Endothelial cell of umbilical vein (primary cell): Measurements from ENCODE around the gene CNTNAP4. TPM values are rescaled to one million over a fixed set of nuclear protein-coding genes. Genes with fewer than 3 reads are reported as not detected.

Source experiments
- BruUV-seq: library from RNA; stranded (reverse); fragments of 400-500 nt; replicated peaks from 2 replicates; lab custom pipeline; 2021; lab: Mats Ljungman, UMichigan
- CTCF ChIA-PET: fragments of 300-600, 350-600 bp; sonication (Branson Sonifier 250); formaldehyde crosslinking; loops from one replicate; lab custom pipeline; 2021; ENCODE audit warnings: antibody characterized with exemption, inconsistent platforms; lab: Charles Lee
- POLR2A ChIA-PET: fragments of 300-600, 350-600 bp; sonication (Branson Sonifier 250); formaldehyde crosslinking; loops from one replicate; lab custom pipeline; 2021; ENCODE audit warnings: antibody characterized with exemption, inconsistent platforms; lab: Charles Lee
- DNase-seq: peaks from one replicate; pipeline ENCODE4 v3.0.0-alpha.2; 2011; ENCODE audit warnings: low read depth, low spot score
- FAIRE-seq: peaks from 2 replicates; lab custom pipeline; 2011; peaks lifted over from hg19 to GRCh38; lab: Jason Lieb, UNC
- H2AFZ ChIP-seq: 2 replicates; pipeline ENCODE4 v1.6.0; 2012; ENCODE audit warnings: low read depth, low read length, control low read depth, inconsistent platforms
- H3K27ac ChIP-seq: 2 replicates; pipeline ENCODE4 v1.5.1; 2011; ENCODE audit warnings: low read depth, mild to moderate bottlenecking, control low read depth, low read length, moderate library complexity; ENCODE audit not compliant: insufficient read depth
- H3K27me3 ChIP-seq, 2 experiments: 2 replicates each; pipeline versions ENCODE4 v1.6.0 to v1.6.1; 2011; ENCODE audit warnings: low read length in 2 of 2, mixed read lengths in 1 of 2; ENCODE audit not compliant: control insufficient read depth in 2 of 2, insufficient read depth in 2 of 2
- H3K36me3 ChIP-seq, 2 experiments: 2 replicates in 1 of 2; 3 replicates in 1 of 2; pipeline ENCODE4 v1.5.1; 2011; ENCODE audit warnings: low read length in 2 of 2, mild to moderate bottlenecking in 1 of 2, moderate library complexity in 1 of 2; ENCODE audit not compliant: control insufficient read depth in 2 of 2, insufficient read depth in 2 of 2; ENCODE audit errors: extremely low read depth in 1 of 2
- H3K4me1 ChIP-seq: 3 replicates; pipeline ENCODE4 v1.5.1; 2011; ENCODE audit warnings: mild to moderate bottlenecking, low read length; ENCODE audit not compliant: control insufficient read depth, insufficient read depth; ENCODE audit errors: extremely low read depth
- H3K4me2 ChIP-seq: 2 replicates; pipeline ENCODE4 v1.6.1; 2011; ENCODE audit warnings: low read length, control low read depth, mixed read lengths; ENCODE audit not compliant: insufficient read depth
- H3K4me3 ChIP-seq, 3 experiments: fragments of 200-600 bp in 1 of 3; sonication (generic), shearing (Covaris generic) in 1 of 3; replicated peaks in 1 of 3; 2 replicates each; pipeline ENCODE4 v1.5.1; 2011 to 2016; ENCODE audit warnings: control low read depth in 3 of 3, low read length in 3 of 3, mild to moderate bottlenecking in 2 of 3, inconsistent platforms in 1 of 3, low read depth in 1 of 3, moderate library complexity in 1 of 3; ENCODE audit not compliant: insufficient read depth in 1 of 3
- H3K79me2 ChIP-seq: 2 replicates; pipeline ENCODE4 v1.6.0; 2012; ENCODE audit warnings: low read length, inconsistent platforms; ENCODE audit not compliant: control insufficient read depth, insufficient read depth
- H3K9ac ChIP-seq: replicated peaks from 2 replicates; pipeline ENCODE3; 2011; ENCODE audit warnings: low read length, control low read depth; ENCODE audit not compliant: insufficient read depth; ENCODE audit errors: extremely low read depth
- H3K9me1 ChIP-seq: replicated peaks from 3 replicates; pipeline ENCODE4 v1.6.0; 2011; ENCODE audit warnings: mild to moderate bottlenecking, low read length; ENCODE audit not compliant: control insufficient read depth, insufficient read depth; ENCODE audit errors: extremely low read depth
- H3K9me3 ChIP-seq: replicated peaks from 2 replicates; pipeline ENCODE4 v1.5.1; 2012; ENCODE audit warnings: low read length, inconsistent platforms; ENCODE audit not compliant: control insufficient read depth, insufficient read depth
- H4K20me1 ChIP-seq: replicated peaks from 2 replicates; pipeline ENCODE3; 2011; ENCODE audit warnings: mild to moderate bottlenecking, low read length; ENCODE audit not compliant: control insufficient read depth, insufficient read depth; ENCODE audit errors: extremely low read depth
- CTCF ChIP-seq, 2 donors: IDR thresholded peaks; 1 replicate in 1 of 2; 2 replicates in 1 of 2; pipeline ENCODE4 v1.5.1; 2011; ENCODE audit warnings: low read length in 2 of 2, mild to moderate bottlenecking in 2 of 2, moderate library complexity in 2 of 2, control low read depth in 1 of 2, inconsistent platforms in 1 of 2, low read depth in 1 of 2; ENCODE audit not compliant: insufficient read depth in 1 of 2; ENCODE audit errors: extremely low read depth in 1 of 2
- EZH2 ChIP-seq: IDR thresholded peaks from 2 replicates; pipeline ENCODE4 v1.6.1; 2012; ENCODE audit warnings: borderline replicate concordance, low read depth, mild to moderate bottlenecking, moderate library complexity, low read length, inconsistent platforms; ENCODE audit not compliant: severe bottlenecking
- FOS ChIP-seq: IDR thresholded peaks from 2 replicates; pipeline ENCODE4 v1.6.1; 2011; ENCODE audit warnings: mild to moderate bottlenecking, low read length, moderate library complexity, borderline replicate concordance; ENCODE audit not compliant: insufficient read depth
- GATA2 ChIP-seq: IDR thresholded peaks from 2 replicates; pipeline ENCODE4 v1.7.0; 2011; ENCODE audit warnings: low read depth, mild to moderate bottlenecking, moderate library complexity, mixed read lengths, low read length; ENCODE audit not compliant: insufficient read length, insufficient read depth
- JUN ChIP-seq: IDR thresholded peaks from 2 replicates; pipeline ENCODE4 v1.6.1; 2011; ENCODE audit warnings: borderline replicate concordance, low read depth; ENCODE audit not compliant: insufficient read length, insufficient read depth
- MAX ChIP-seq: IDR thresholded peaks from 2 replicates; pipeline ENCODE4 v1.6.1; 2011; ENCODE audit not compliant: insufficient read depth, insufficient read length
- MYC ChIP-seq: IDR thresholded peaks from one replicate; pipeline ENCODE4 v1.6.1; 2011; ENCODE audit warnings: mild to moderate bottlenecking, low read depth, low read length
- POLR2A ChIP-seq: IDR thresholded peaks from 2 replicates; pipeline ENCODE4 v1.6.1; 2012; ENCODE audit warnings: low read depth, mild to moderate bottlenecking, control low read depth, low read length
- POLR2AphosphoS5 ChIP-seq: IDR thresholded peaks from 2 replicates; pipeline ENCODE4 v1.6.1; 2012; ENCODE audit warnings: low read depth, mild to moderate bottlenecking, control low read depth, low read length, moderate library complexity; ENCODE audit not compliant: insufficient read depth
- dilution Hi-C: fragments of 300-500 bp; cut with MboI; formaldehyde crosslinking; loops from one replicate; pipeline ENCODE4 v1.15.0; 2019; ENCODE audit warnings: low sequenced_read_pairs; ENCODE audit not compliant: extremely low pct_ligation_motif_present
- intact Hi-C: fragments of 100-400 bp; cut with micrococcal nuclease; formaldehyde crosslinking; loops from one replicate; pipeline ENCODE4 v1.10.0; 2022
- polyA plus RNA-seq, 4 experiments: library from polyadenylated mRNA; depleted of rRNA in 3 of 4; stranded (reverse) in 3 of 4; unstranded in 1 of 4; fragments of >200 nt; gene quantifications; 2 replicates each; pipeline versions ENCODE4 v1.2.1 to v1.2.3, GENCODE V29; 2011 to 2012; ENCODE audit warnings: missing spikeins in 1 of 4
- total RNA-seq: library from RNA; stranded (reverse); gene quantifications from 2 replicates; pipeline ENCODE4 v1.2.3, GENCODE V29; 2021

CNTNAP4 gene
- total and polyA plus RNA-seq, 2 donors (not counting 3 experiments of a cell fraction or from before 2014, with no cell fraction given) = not detected

- no peak overlapping the region for H3K9ac ChIP-seq
- dilution Hi-C loops = no loop called here
- ChIA-PET CTCF (no interaction called here), POLR2A (no interaction called here)
- no peaks in the 10 kb centered on the region for H3K79me2 ChIP-seq
- no peak overlapping the region for H2AFZ ChIP-seq
- no peaks in the 10 kb centered on the region for H3K36me3 ChIP-seq
- H3K4me1 ChIP-seq = no peaks in the 10 kb centered on the region
- intact Hi-C loops = no loop called here
- DNase-seq (no peak), FAIRE-seq (no peak)
- TF ChIP-seq FOS = no peak
- no peak for TF ChIP-seq POLR2AphosphoS5
- TF ChIP-seq JUN = no peak
- no peaks in the 10 kb centered on the region for H4K20me1 ChIP-seq
- H3K4me2 ChIP-seq = no peak overlapping the region
- no peak overlapping the region for H3K27ac ChIP-seq
- no TSS peak for BruUV-seq
- H3K4me3 ChIP-seq = no peak overlapping the region
- no peaks in the 10 kb centered on the region for H3K9me1 ChIP-seq
- no peaks in the 10 kb centered on the region for H3K27me3 ChIP-seq
- H3K9me3 ChIP-seq = no peaks in the 10 kb centered on the region
Observed at GRCh38 chr16:76441391-76441790, 164.2 kb downstream of the CNTNAP4 start.

GRCh38 chr16:76441876-76442275 is 164.7 kb downstream of the CNTNAP4 start:
- ChIA-PET CTCF (no interaction called here), POLR2A (no interaction called here)
- intact Hi-C loops = no loop called here
- H3K4me1 ChIP-seq = no peaks in the 10 kb centered on the region
- no peak overlapping the region for H3K4me3 ChIP-seq
- no peaks in the 10 kb centered on the region for H3K9me1 ChIP-seq
- H3K9ac ChIP-seq = no peak overlapping the region
- no peak overlapping the region for H3K27ac ChIP-seq
- no peaks in the 10 kb centered on the region for H3K36me3 ChIP-seq
- dilution Hi-C loops = no loop called here
- no peak for DNase-seq
- H3K9me3 ChIP-seq = no peaks in the 10 kb centered on the region
- no peaks in the 10 kb centered on the region for H3K27me3 ChIP-seq
- H4K20me1 ChIP-seq = no peaks in the 10 kb centered on the region
- no peak for FAIRE-seq
- H3K79me2 ChIP-seq = no peaks in the 10 kb centered on the region
- no TSS peak for BruUV-seq
- TF ChIP-seq GATA2 (no peak), JUN (no peak), CTCF (IDR thresholded peaks at IDR 0.05; ENCODE audit: extremely low read depth in 1 of 2, insufficient read depth in 1 of 2, low read depth in 1 of 2, low read length in 2 of 2) (no peak), FOS (no peak), EZH2 (no peak), MAX (no peak), MYC (no peak), POLR2AphosphoS5 (no peak), POLR2A (no peak)
- H2AFZ ChIP-seq = no peak overlapping the region
- no peak overlapping the region for H3K4me2 ChIP-seq
